Activated CD4-positive, alpha-beta T cell treated with anti-CD3 and anti-CD28 coated beads, Interleukin-2, amount 50 U/mL, for 4 hours (primary cell): ENCODE results near the gene CTSW.

Experiments
- DNase-seq, 2 experiments: peaks; one replicate each; pipeline ENCODE4 v3.0.0-alpha.2; 2020

Gene CTSW

GRCh38 chr11:65868076-65868667 lies 11.5 kb upstream of the CTSW start:
- no peak for DNase-seq

GRCh38 chr11:65868907-65869306 lies 10.7 kb upstream of the CTSW start:
- DNase-seq: no peak

- no peak for DNase-seq
Observed at GRCh38 chr11:65869643-65870306, 9.9 kb upstream of the CTSW start.

GRCh38 chr11:65870307-65870658 lies 9.4 kb upstream of the CTSW start:
- DNase-seq: no peak

DNA sequence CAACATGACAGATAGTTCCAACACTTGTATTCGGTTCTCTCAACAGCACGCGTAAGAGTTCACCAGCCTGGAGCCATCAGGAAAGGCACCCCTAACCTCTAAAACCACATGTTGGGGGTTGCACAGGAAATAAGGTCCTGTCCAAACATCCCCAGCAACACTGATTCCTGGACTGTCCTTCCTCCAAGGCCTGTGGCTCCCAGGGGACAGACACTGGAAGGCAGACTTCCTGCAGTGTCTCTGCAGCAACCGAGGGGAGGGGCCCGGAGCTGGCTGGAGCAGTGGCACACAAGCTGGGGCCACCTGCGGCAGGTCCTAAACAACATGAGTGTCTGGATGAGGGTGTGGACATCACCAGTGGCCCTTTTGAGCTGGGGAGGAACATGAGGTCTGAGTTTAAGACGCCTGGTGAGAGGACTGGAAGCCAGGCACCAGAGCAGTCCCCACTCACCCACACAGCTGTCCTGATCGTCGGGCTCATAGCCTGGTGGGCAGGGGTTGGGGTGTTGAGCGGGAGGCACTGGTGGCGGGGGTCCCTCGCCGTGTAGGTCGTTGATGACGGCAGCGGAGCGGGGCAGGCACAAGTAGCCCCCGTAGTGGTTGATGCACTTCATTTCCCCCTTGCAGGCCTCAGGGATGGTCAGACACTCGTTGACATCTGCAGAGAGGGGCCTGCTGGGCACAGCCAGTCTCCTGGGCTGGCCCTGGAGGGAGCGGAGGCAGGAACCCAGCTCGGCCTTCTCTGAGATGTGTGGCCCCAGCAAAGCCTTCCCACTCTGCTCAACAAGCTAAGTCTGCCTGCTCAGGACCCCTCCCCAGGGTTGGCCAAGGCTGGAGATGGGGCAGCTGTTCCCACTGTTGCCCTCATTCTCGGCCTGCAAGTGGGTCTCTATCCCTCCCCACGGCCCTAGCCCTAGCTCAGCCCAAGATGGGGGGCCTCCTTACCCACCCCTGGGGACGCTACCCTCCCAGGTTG lies 8.6 kb upstream of the CTSW start:
- no peak for DNase-seq

DNA sequence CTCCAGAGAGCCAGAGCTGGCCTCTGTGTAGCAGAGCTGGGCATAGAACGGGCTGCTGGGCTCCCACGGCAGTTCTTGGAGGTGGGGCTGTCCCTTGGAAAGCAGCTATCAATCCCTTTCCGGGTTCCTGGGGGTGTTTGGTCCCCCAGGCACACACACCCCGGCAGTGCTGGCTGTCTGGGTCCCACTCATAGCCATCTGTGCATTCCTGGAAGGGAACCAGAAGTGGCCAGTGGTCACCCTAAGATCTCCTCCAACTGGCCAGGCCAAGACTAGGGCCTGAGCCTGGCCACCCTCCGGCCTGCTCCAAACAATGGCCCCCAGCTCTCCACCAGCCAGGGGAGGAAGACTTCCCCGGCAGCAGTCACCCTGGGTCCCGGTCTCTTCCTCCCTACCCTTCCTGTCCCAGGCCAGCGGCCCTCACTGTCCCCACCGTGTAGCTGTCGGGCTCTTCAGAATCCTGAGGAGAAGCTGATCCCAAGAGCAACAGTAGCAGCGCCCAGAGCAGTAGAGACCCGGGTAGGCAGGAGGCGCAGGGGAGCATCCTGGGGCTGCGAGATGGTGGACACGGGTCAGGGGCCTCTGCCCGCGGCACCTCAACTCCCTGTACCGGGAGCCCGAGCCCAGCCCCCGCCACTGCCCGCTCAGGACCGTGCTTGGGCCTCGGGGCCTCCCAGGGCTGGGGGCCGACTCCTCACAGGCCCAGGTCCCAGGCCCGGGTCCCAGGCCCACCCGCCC lies 7.7 kb upstream of the CTSW start:
- DNase-seq: no peak

DNA sequence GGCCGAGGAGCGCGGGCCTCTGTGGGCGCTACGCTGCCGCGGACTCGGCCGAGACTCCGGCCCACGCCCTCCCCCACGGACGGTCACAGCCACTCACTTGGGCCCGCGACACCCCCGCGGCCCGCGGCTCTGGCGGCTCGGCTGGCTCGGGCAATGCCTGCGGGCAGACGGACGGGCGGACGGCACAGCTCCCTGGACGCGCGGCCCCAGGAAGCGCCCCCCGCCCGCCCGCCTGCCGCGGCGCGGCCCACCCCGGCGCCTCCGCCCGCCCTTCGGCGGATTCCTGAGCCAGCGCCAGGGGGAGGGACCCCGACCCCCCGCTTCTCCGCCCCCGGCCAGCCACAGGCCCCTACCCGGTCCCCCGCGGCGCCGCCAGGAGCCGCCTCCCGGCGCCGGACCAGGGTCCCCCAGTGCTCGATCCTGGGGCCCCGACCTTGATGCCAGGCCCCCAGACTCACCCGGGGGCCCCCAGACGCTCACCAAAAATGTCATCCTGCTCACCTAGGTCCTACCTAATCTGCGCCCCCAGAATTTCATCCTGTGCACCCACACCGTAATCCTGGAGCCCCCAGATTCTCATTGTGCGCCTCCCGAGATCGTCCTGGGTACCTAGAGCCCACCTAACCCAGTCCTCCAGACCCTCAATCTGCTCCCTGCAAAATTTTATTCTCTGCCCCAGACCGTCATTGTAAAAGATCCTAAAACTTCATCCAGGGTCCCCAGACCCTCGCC lies 6.9 kb upstream of the CTSW start, which contains the start of gene EFEMP2:
TSS of gene EFEMP2 (minus strand) at position 215 of the 732 bp plus-strand sequence. CDS start 446 bp downstream, outside the sequence.
- no peak for DNase-seq

DNA sequence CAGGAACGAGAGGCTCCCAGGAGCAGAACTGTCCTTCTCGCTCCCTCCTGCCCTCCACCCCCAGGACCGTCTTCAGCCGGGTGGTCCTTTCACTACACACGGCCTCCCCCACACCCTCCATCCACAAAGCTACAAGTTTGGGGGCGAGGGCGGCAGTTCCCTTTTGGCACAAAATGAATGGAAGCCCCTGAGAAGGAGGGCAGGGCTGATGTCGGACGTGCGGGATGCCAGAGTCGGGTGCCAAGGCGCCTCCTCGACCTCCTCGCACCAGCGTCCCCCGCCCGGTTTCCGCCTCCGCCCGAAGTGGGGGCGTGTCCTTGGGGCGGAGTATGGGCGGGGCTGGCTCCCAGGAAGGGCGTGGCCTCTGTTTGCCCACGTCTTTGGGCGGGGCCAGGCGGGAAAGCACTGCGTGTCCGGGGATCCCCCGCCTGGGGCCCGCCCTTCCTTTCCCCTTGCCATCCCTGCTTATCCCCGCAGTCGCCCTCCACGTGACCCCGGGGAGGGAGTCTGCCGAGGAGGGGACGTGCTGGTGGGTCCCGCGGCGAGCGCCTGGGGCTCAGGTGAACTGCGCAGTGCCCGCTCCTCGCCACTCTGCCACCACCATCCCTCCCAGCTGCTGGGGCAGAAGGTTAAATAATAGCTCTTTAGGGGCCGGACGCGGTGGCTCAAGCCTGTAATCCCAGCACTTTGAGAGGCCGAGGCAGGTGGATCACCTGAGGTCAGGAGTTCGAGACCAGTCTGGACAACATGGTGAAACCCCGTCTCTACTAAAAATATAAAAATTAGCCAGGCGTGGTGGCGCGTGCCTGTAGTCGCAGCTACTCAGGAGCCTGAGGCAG lies 6.1 kb upstream of the CTSW start:
- DNase-seq: peak; percentile 92 to 95

GRCh38 chr11:65880027-65880426 lies 390 bp downstream of the CTSW start:
- no peak for DNase-seq

DNA sequence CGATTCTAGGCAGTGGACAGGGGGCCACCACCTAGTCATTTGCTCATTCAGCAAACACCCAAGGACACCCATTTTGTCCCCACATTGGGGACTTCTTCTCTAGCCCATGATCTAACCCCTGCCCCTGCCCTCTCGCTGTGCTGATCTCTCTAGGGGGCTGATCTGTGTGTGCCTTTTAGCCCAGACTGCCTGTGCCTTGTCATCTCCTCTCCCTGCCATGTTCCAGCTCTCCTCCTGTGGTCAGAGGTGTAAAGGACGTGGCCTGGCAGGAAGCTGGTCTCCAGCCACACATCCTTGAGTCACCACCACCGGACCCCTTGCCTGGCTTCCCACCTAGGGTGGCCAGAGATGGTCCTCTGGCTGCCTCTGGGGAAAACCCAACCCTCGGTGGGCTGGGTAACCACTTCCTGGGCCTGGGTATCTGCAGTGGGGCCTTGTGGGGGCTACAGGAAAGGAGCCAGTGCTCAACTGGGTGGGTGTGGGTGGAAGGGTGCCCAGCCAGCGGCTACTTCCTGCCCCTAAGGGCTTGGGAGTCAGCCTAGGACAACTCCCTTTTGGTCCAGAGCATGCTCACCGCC lies 1.3 kb downstream of the CTSW start:
- no peak for DNase-seq

DNA sequence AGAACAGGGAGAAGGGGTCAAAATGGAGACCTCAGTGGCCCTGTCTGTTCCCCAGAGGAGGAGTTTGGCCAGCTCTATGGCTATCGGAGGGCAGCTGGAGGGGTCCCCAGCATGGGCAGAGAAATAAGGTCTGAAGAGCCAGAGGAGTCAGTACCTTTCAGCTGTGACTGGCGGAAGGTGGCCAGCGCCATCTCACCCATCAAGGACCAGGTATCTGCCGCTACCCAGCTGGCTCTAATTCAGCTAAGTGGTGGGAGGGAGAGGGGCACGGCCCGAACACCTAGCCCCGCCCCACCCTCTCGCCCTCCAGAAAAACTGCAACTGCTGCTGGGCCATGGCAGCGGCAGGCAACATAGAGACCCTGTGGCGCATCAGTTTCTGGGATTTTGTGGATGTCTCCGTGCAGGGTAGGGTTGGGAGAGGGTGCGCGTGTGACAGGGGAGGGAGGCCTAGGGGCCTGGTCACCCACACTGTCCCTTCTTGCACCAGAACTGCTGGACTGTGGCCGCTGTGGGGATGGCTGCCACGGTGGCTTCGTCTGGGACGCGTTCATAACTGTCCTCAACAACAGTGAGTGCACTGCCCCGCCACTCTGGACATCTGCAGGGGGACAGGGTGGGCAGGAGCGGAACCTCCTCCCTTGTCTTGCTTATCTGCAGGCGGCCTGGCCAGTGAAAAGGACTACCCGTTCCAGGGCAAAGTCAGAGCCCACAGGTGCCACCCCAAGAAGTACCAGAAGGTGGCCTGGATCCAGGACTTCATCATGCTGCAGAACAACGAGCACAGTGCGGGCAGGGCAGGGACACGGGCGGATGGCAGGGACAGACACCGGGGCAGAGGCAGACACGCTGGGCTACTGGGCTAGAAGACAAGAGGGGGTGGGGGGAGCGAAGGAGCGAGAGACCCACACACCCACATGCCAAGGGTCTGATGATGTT lies 2.8 kb downstream of the CTSW start:
- no peak for DNase-seq

DNA sequence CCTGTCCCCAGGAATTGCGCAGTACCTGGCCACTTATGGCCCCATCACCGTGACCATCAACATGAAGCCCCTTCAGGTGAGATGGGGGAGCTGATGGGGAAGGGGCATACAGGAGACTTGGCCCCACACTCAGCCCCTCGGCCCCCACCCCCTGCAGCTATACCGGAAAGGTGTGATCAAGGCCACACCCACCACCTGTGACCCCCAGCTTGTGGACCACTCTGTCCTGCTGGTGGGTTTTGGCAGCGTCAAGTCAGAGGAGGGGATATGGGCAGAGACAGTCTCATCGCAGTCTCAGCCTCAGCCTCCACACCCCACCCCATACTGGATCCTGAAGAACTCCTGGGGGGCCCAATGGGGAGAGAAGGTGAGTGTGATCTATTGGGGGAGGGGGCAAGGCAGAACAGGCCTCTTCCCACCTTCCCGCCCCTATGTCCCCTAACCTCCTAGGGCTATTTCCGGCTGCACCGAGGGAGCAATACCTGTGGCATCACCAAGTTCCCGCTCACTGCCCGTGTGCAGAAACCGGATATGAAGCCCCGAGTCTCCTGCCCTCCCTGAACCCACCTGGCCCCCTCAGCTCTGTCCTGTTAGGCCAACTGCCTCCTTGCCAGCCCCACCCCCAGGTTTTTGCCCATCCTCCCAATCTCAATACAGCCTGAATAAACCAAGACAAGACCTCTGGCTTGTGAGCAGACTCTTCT lies 3.6 kb downstream of the CTSW start:
- DNase-seq: no peak

DNA sequence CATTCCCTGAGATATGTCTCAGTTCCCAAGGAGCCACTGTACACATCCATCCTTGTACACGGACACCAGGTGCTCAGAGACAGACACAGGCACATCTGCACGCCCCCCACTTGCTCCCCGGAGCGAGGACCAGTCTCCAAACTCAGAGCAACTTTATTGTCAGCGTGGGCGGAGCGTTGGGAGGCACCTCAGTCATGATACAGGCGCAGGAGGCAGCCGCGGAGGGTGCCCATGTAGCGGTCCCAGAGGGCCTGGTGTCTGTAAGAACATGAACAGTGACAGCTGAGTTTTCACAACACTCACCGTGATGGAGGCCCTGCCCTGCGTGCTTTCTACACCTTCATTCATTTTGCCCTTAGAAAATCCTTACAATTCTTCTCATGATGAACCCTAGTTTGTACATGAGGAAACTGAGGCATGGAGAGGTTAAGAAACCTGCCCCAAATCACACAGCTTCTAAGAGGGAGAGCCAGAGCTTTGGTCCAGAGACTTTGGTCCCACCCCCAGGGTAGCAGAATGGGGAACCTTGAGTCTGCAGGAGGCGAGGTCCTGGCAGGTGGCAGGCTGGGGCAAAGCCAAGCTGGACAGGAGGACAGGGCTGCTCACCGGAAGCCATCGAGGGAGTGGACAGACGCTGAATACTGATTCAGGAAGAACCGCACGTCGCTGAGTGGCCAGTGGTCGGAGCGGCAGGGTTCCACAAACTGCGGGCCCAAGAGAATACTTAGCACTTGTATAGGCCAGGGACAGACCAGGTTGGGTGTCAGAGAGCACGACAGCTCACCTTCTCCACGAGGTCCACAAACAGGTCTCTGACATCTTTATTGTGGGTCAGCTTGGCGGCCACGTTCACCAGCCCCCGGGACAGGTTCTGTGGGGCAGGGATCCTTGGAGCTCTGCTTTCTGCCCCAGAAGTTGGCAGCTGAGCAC lies 4.4 kb downstream of the CTSW start:
- no peak for DNase-seq

DNA sequence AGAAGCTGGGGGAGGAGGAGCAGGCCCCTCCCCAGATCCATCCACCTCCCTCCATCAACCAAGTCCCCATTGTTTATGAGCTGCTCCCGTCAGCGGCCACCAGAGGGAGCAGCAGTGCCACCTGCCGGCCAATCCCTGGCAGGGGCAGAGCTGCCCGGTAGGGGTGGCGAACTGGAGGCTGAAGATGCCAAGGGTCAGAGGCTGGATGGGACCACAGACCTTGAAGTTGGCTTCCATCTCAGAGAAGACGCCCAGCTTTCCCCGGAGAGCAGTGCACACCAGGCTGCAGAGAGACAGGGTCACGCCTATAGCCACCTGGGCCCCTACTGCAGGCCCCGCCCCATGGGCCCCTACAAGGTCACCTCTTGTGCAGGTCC lies 5.1 kb downstream of the CTSW start:
- DNase-seq: peak; percentile 75 to 76

GRCh38 chr11:65885231-65885630 lies 5.6 kb downstream of the CTSW start:
- no peak for DNase-seq

- no peak for DNase-seq
Observed at GRCh38 chr11:65885808-65886536, 6.3 kb downstream of the CTSW start.
